ENCODE data around the gene HS6ST2. TPM values are rescaled to one million over a fixed set of nuclear protein-coding genes. Genes with fewer than 3 reads are reported as not detected.

Gene HS6ST2
- total and polyA plus RNA-seq, 2 donors: 1.3 to 1.8 TPM

DNA sequence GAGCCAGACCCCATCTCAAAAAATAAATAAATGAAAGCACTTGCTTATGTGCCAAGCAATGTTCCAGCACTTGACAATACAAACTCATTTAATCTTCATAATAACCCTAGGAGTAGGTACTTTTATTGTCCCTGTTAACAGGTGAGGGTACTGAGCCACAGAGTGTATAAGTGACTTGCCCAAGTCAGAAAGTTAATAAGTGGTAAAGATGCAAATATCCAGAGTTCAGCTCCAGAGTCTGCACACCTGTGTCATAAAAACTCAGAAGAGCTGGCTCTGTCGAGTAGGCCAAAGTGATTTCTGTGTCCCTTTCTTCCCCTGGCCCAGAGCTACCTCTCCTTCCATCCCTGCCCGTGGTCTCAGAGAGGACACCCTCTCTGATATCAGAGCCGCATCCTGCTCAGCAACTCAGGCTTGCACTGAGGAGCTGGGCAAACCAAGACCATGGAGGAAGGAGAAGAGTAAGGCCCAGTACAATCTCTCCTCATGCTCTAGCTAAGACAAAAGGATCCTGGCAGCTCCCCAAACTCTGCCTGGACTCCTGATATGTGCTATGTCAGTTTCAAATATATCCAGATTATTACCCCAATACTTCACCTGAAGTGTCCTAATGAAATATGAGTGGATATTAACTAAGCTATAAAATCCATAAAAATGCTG, 136.3 kb downstream of the HS6ST2 start:
- Histone ChIP-seq H3K27ac (ENCODE audit: low read depth in 1 of 2, low read length in 1 of 2) (no peak overlapping the region), H3K4me1 (ENCODE audit: control insufficient read depth in 2 of 2, insufficient read depth in 2 of 2, low read length in 2 of 2) (no peaks in the 10 kb centered on the region), H3K36me3 (ENCODE audit: control insufficient read depth in 2 of 2, insufficient read depth in 2 of 2, low read length in 1 of 2) (no peaks in the 10 kb centered on the region), H3K4me3 (ENCODE audit: low read length in 2 of 2) (no peak overlapping the region), H3K9me3 (ENCODE audit: control insufficient read depth in 2 of 2, insufficient read depth in 1 of 2, low read length in 1 of 2) (no peaks in the 10 kb centered on the region), H3K27me3 (ENCODE audit: control insufficient read depth in 2 of 2, insufficient read depth in 1 of 2, low read length in 1 of 2) (no peaks in the 10 kb centered on the region)
- no peak for DNase-seq (ENCODE audit: low read depth in 6 of 9, low spot score in 9 of 9)
- 92% methylated on average over 3 of the region's 3 CpGs for whole genome bisulfite sequencing

DNA sequence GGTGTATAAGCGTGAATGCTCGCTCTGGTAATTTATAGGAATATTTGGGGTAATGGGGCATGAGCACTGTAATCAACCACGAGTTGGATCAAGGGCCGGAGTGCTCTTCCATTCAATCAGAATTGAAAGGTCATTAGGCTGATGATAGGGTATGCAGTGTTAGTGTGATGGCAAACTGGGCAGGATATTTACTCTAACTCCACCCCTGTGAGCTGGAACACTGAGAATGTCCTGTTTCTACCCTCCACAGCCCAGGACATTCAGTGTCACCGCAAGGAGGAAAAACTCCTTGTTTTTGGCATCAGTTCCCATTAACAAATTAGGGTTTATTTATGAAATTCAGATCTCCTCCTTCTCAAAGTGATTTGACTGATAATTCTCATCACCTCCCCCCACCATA, 137.8 kb downstream of the HS6ST2 start:
- no peak for DNase-seq (ENCODE audit: low read depth in 6 of 9, low spot score in 9 of 9)
- no peaks in the 10 kb centered on the region for H3K36me3 ChIP-seq (ENCODE audit: control insufficient read depth in 2 of 2, insufficient read depth in 2 of 2, low read length in 1 of 2)

DNA sequence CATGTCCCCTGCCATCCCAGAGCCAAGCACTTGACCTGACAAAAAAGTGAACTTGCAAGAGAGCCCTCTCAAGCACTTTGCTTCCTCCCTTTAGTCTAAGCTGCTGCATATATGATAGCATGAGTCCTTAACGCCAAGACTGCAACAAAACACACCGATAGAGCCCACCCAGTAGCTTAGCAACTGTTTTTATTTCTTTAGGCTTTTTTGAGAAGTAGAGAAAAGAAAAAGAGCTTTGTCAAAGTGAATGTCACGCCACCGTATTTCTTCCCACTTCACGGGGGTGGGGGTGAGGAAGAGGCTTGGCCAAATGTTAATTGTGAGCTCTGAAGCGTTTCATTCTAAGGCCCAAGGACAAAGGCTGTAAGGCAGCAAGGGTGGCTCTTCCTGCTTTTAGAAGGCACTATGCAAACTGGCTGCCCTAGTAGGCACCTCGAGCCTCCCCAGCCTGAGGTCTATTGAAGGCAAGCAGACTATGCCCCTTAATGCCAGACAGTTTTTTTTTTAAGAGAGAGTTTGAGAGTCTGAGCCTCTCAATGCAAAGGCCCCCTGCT, 138.6 kb downstream of the HS6ST2 start:
- H3K27me3 ChIP-seq (ENCODE audit: control insufficient read depth in 2 of 2, insufficient read depth in 1 of 2, low read length in 1 of 2): peaks cover 0 to 2% of the 10 kb centered on the region in 2 donors
- H3K4me1 ChIP-seq (ENCODE audit: control insufficient read depth in 2 of 2, insufficient read depth in 2 of 2, low read length in 2 of 2): no peaks in the 10 kb centered on the region
- no peak overlapping the region for H3K27ac ChIP-seq (ENCODE audit: low read depth in 1 of 2, low read length in 1 of 2)
- no peak for DNase-seq (ENCODE audit: low read depth in 6 of 9, low spot score in 9 of 9)
- WGBS: 90% methylated on average over 7 of the region's 7 CpGs
- H3K9me3 ChIP-seq (ENCODE audit: control insufficient read depth in 2 of 2, insufficient read depth in 1 of 2, low read length in 1 of 2): no peaks in the 10 kb centered on the region
- H3K4me3 ChIP-seq (ENCODE audit: low read length in 2 of 2): no peak overlapping the region
- H3K36me3 ChIP-seq (ENCODE audit: control insufficient read depth in 2 of 2, insufficient read depth in 2 of 2, low read length in 1 of 2): no peaks in the 10 kb centered on the region

More for the DNA sequence above, 137.8 kb downstream of the HS6ST2 start:
- 96% methylated on average over 5 of the region's 5 CpGs for WGBS
- H3K27ac ChIP-seq (ENCODE audit: low read depth in 1 of 2, low read length in 1 of 2): no peak overlapping the region
- no peaks in the 10 kb centered on the region for H3K9me3 ChIP-seq (ENCODE audit: control insufficient read depth in 2 of 2, insufficient read depth in 1 of 2, low read length in 1 of 2)
- H3K4me1 ChIP-seq (ENCODE audit: control insufficient read depth in 2 of 2, insufficient read depth in 2 of 2, low read length in 2 of 2): no peaks in the 10 kb centered on the region
- no peak overlapping the region for H3K4me3 ChIP-seq (ENCODE audit: low read length in 2 of 2)
- H3K27me3 ChIP-seq (ENCODE audit: control insufficient read depth in 2 of 2, insufficient read depth in 1 of 2, low read length in 1 of 2): peaks cover 0 to 2% of the 10 kb centered on the region in 2 donors

DNA sequence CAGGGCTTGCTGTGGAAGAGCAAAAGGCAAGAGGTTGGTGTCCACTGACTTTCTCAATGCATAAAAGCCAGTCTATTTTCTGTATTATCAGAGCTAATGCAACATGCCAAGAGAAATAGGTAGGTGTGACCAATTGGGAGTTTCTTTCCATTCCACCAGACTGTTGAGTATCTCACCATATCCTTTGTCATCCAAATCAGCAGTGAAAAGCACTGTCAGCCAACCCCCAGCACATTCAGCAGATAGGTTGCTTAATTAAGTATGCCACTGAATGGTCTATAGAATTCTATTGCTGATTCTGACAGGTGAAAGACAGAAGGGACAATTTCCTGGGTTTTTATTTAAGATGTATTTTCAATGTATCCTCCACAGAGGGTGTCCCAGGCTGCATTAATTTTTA, 139.8 kb downstream of the HS6ST2 start:
- Histone ChIP-seq H3K4me1 (ENCODE audit: control insufficient read depth in 2 of 2, insufficient read depth in 2 of 2, low read length in 2 of 2) (no peaks in the 10 kb centered on the region), H3K27ac (ENCODE audit: low read depth in 1 of 2, low read length in 1 of 2) (no peak overlapping the region), H3K36me3 (ENCODE audit: control insufficient read depth in 2 of 2, insufficient read depth in 2 of 2, low read length in 1 of 2) (no peaks in the 10 kb centered on the region), H3K4me3 (ENCODE audit: low read length in 2 of 2) (no peak overlapping the region), H3K9me3 (ENCODE audit: control insufficient read depth in 2 of 2, insufficient read depth in 1 of 2, low read length in 1 of 2) (no peaks in the 10 kb centered on the region), H3K27me3 (ENCODE audit: control insufficient read depth in 2 of 2, insufficient read depth in 1 of 2, low read length in 1 of 2) (peaks cover 0 to 2% of the 10 kb centered on the region in 2 donors)
- no peak for DNase-seq (ENCODE audit: low read depth in 6 of 9, low spot score in 9 of 9)

- 99% methylated on average over 2 of the region's 2 CpGs for WGBS
- Histone ChIP-seq H3K4me3 (ENCODE audit: low read length in 2 of 2) (no peak overlapping the region), H3K27ac (ENCODE audit: low read depth in 1 of 2, low read length in 1 of 2) (no peak overlapping the region), H3K36me3 (ENCODE audit: control insufficient read depth in 2 of 2, insufficient read depth in 2 of 2, low read length in 1 of 2) (no peaks in the 10 kb centered on the region), H3K27me3 (ENCODE audit: control insufficient read depth in 2 of 2, insufficient read depth in 1 of 2, low read length in 1 of 2) (peaks cover 0 to 2% of the 10 kb centered on the region in 2 donors), H3K4me1 (ENCODE audit: control insufficient read depth in 2 of 2, insufficient read depth in 2 of 2, low read length in 2 of 2) (no peaks in the 10 kb centered on the region), H3K9me3 (ENCODE audit: control insufficient read depth in 2 of 2, insufficient read depth in 1 of 2, low read length in 1 of 2) (no peaks in the 10 kb centered on the region)
- no peak for DNase-seq (ENCODE audit: low read depth in 6 of 9, low spot score in 9 of 9)
These were observed 142.8 kb downstream of the HS6ST2 start for GRCh38 chrX:132815643-132816042.

- Histone ChIP-seq H3K4me3 (ENCODE audit: low read length in 2 of 2) (no peak overlapping the region), H3K4me1 (ENCODE audit: control insufficient read depth in 2 of 2, insufficient read depth in 2 of 2, low read length in 2 of 2) (no peaks in the 10 kb centered on the region), H3K27me3 (ENCODE audit: control insufficient read depth in 2 of 2, insufficient read depth in 1 of 2, low read length in 1 of 2) (no peaks in the 10 kb centered on the region), H3K36me3 (ENCODE audit: control insufficient read depth in 2 of 2, insufficient read depth in 2 of 2, low read length in 1 of 2) (no peaks in the 10 kb centered on the region), H3K27ac (ENCODE audit: low read depth in 1 of 2, low read length in 1 of 2) (no peak overlapping the region), H3K9me3 (ENCODE audit: control insufficient read depth in 2 of 2, insufficient read depth in 1 of 2, low read length in 1 of 2) (no peaks in the 10 kb centered on the region)
- 97% methylated on average over 5 of the region's 5 CpGs for WGBS
- no peak for DNase-seq (ENCODE audit: low read depth in 6 of 9, low spot score in 9 of 9)
These were observed 147.3 kb downstream of the HS6ST2 start for GRCh38 chrX:132810964-132811712.

DNA sequence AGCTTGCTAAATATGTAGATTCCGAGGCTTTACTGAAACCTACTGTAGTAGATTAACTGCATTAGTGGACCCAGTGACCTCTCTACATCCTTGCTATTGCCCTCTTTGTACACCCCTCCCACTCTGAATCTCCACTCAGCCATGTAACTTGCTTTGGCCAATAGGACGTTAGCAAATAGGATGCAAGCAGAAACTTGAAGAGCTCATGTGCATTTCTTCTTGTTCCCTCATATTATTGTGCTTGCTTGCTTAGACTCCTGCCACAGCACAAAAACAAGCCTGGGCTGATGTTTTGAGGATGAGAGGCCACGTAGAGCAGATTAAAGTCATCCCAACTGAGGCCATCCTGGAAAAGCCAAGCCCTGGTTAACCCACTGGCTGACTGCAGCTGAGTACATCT, 147.9 kb downstream of the HS6ST2 start:
- Histone ChIP-seq H3K27ac (ENCODE audit: low read depth in 1 of 2, low read length in 1 of 2) (no peak overlapping the region), H3K36me3 (ENCODE audit: control insufficient read depth in 2 of 2, insufficient read depth in 2 of 2, low read length in 1 of 2) (no peaks in the 10 kb centered on the region), H3K4me3 (ENCODE audit: low read length in 2 of 2) (no peak overlapping the region), H3K27me3 (ENCODE audit: control insufficient read depth in 2 of 2, insufficient read depth in 1 of 2, low read length in 1 of 2) (no peaks in the 10 kb centered on the region), H3K4me1 (ENCODE audit: control insufficient read depth in 2 of 2, insufficient read depth in 2 of 2, low read length in 2 of 2) (no peaks in the 10 kb centered on the region), H3K9me3 (ENCODE audit: control insufficient read depth in 2 of 2, insufficient read depth in 1 of 2, low read length in 1 of 2) (no peaks in the 10 kb centered on the region)
- WGBS: 90% methylated on average over 3 of the region's 3 CpGs
- no peak for DNase-seq (ENCODE audit: low read depth in 6 of 9, low spot score in 9 of 9)

DNA sequence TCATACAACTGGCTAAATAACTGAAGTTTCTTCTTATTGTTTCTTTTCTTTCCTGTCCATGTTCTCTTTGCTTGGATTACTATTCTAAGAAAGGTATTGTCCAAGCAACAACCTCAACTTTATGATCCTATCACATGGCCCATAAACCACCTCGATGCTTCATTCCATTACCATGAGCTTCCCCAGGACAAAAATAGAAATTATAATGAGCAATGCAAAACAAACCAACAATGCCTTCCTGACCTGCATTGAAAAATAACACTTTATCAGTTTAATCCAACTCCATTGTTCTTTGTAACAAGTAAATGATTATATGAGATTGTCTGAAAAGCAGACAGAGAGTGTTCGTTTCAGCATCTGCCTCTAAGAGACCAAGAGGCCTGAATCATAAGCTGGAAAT, 148.8 kb downstream of the HS6ST2 start:
- Histone ChIP-seq H3K36me3 (ENCODE audit: control insufficient read depth in 2 of 2, insufficient read depth in 2 of 2, low read length in 1 of 2) (no peaks in the 10 kb centered on the region), H3K4me3 (ENCODE audit: low read length in 2 of 2) (no peak overlapping the region), H3K27me3 (ENCODE audit: control insufficient read depth in 2 of 2, insufficient read depth in 1 of 2, low read length in 1 of 2) (no peaks in the 10 kb centered on the region), H3K4me1 (ENCODE audit: control insufficient read depth in 2 of 2, insufficient read depth in 2 of 2, low read length in 2 of 2) (no peaks in the 10 kb centered on the region), H3K9me3 (ENCODE audit: control insufficient read depth in 2 of 2, insufficient read depth in 1 of 2, low read length in 1 of 2) (no peaks in the 10 kb centered on the region), H3K27ac (ENCODE audit: low read depth in 1 of 2, low read length in 1 of 2) (no peak overlapping the region)
- DNase-seq (ENCODE audit: low read depth in 6 of 9, low spot score in 9 of 9): no peak
- 81% methylated on average over 2 of the region's 2 CpGs for WGBS

DNA sequence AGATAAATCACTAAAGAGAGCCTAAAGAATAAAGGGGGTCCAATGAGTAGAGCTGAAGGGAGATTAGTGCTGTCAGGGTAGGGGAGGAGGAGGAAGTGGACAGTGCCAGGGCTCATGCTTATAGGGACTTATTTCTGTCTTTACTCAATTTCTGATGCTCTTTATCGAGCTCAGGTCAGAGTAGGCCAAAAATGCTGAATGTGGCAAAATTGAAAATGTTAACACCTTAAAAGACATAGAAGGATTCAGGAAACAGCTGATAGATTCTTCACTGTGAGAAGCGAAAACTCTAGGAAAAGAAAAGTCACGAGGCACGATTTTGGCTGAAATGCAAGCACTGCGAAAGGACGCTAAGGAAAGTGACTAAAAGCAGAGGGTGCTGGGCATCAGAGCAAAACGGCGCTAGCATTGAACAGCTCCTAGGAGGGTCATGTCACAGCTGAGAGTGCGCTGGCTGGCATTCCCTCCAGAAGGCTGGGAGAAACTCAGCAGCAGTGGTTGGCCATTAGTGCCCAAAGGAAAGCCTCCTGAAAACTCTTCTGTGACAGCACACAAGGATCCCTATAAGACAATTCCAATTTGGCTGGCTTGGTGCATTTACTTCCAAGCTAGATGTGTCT, 150.9 kb downstream of the HS6ST2 start:
- Histone ChIP-seq H3K9me3 (ENCODE audit: control insufficient read depth in 2 of 2, insufficient read depth in 1 of 2, low read length in 1 of 2) (no peaks in the 10 kb centered on the region), H3K27ac (ENCODE audit: low read depth in 1 of 2, low read length in 1 of 2) (no peak overlapping the region), H3K4me3 (ENCODE audit: low read length in 2 of 2) (no peak overlapping the region), H3K27me3 (ENCODE audit: control insufficient read depth in 2 of 2, insufficient read depth in 1 of 2, low read length in 1 of 2) (no peaks in the 10 kb centered on the region), H3K4me1 (ENCODE audit: control insufficient read depth in 2 of 2, insufficient read depth in 2 of 2, low read length in 2 of 2) (no peaks in the 10 kb centered on the region), H3K36me3 (ENCODE audit: control insufficient read depth in 2 of 2, insufficient read depth in 2 of 2, low read length in 1 of 2) (no peaks in the 10 kb centered on the region)
- 96% methylated on average over 9 of the region's 9 CpGs for WGBS
- no peak for DNase-seq (ENCODE audit: low read depth in 6 of 9, low spot score in 9 of 9)
